Spinal cord (tissue), 10 donors: ENCODE measurements around the gene FXYD2. TPM values are rescaled to one million over a fixed set of nuclear protein-coding genes. Genes with fewer than 3 reads are reported as not detected.

ENCODE experiments used
- DNase-seq, 6 donors: peaks; one replicate each; pipeline versions ENCODE4 v3.0.0 to v3.0.0-alpha.2; 2013 to 2015; ENCODE audit warnings: low spot score in 6 of 6, low read depth in 4 of 6
- H3K27ac ChIP-seq: one replicate; pipeline ENCODE4 v1.5.1; 2013; ENCODE audit warnings: low read depth, low read length, control low read depth
- H3K27me3 ChIP-seq: one replicate; pipeline ENCODE4 v1.6.1; 2013; ENCODE audit warnings: low read length; ENCODE audit not compliant: control insufficient read depth, insufficient read depth
- H3K36me3 ChIP-seq: one replicate; pipeline ENCODE4 v1.6.1; 2013; ENCODE audit warnings: low read length; ENCODE audit not compliant: control insufficient read depth, insufficient read depth
- H3K4me1 ChIP-seq: one replicate; pipeline ENCODE4 v1.6.1; 2013; ENCODE audit warnings: low read length; ENCODE audit not compliant: control insufficient read depth, insufficient read depth
- H3K4me3 ChIP-seq: one replicate; pipeline ENCODE4 v1.5.1; 2013; ENCODE audit warnings: low read depth, low read length, control low read depth
- H3K9me3 ChIP-seq: one replicate; pipeline ENCODE4 v1.6.1; 2013; ENCODE audit warnings: low read length; ENCODE audit not compliant: control insufficient read depth, insufficient read depth
- WGBS: methylation state at CpG from one replicate; pipeline ENCODE4 v1.1.5; 2013; ENCODE audit warnings: missing lambda C conversion rate; ENCODE audit not compliant: insufficient coverage; 5-methylcytosine and 5-hydroxymethylcytosine counted together
- polyA plus RNA-seq, 2 donors: library from polyadenylated mRNA; unstranded; fragments of 120-200 nt; gene quantifications; one replicate each; pipeline ENCODE4 v1.2.1, GENCODE V29; 2013; ENCODE audit not compliant: insufficient read length in 2 of 2
- total RNA-seq, 2 donors: library from RNA; depleted of rRNA in 1 of 2; stranded (reverse); fragments of 120-200 nt in 1 of 2; fragments of >200 nt in 1 of 2; gene quantifications; one replicate each; pipeline versions ENCODE4 v1.2.3 to v1.2.4, GENCODE V29; 2013 to 2014
- donor health status: healthy.

Gene FXYD2
- total and polyA plus RNA-seq, 4 donors = 1.3 to 5.0 (median 3.2) TPM

- H3K4me3 ChIP-seq = no peak overlapping the region
- peaks cover 17% of the 10 kb centered on the region for H3K4me1 ChIP-seq
- DNase-seq = peak in 5 of 6 donors; percentile 51 to 93 (median 69)
- no peaks in the 10 kb centered on the region for H3K27me3 ChIP-seq
- no peaks in the 10 kb centered on the region for H3K9me3 ChIP-seq
- WGBS = 40% methylated on average over 7 of the region's 9 CpGs
- H3K27ac ChIP-seq = no peak overlapping the region
- peaks cover 40% of the 10 kb centered on the region for H3K36me3 ChIP-seq
Observed at GRCh38 chr11:117843666-117844484, 19.3 kb upstream of the FXYD2 start.

GRCh38 chr11:117842131-117842941 lies 17.8 kb upstream of the FXYD2 start:
- no peak overlapping the region for H3K4me3 ChIP-seq
- DNase-seq = no peak
- peaks cover 55% of the 10 kb centered on the region for H3K36me3 ChIP-seq
- peaks cover 22% of the 10 kb centered on the region for H3K4me1 ChIP-seq
- no peaks in the 10 kb centered on the region for H3K27me3 ChIP-seq
- no peak overlapping the region for H3K27ac ChIP-seq
- H3K9me3 ChIP-seq = no peaks in the 10 kb centered on the region
- WGBS = 83% methylated on average over 13 of the region's 16 CpGs

GRCh38 chr11:117841551-117842031 lies 17.0 kb upstream of the FXYD2 start:
- H3K4me1 ChIP-seq = peaks cover 23% of the 10 kb centered on the region
- 96% methylated on average over 5 of the region's 7 CpGs for WGBS
- DNase-seq = no peak
- no peak overlapping the region for H3K27ac ChIP-seq
- peaks cover 60% of the 10 kb centered on the region for H3K36me3 ChIP-seq
- H3K27me3 ChIP-seq = no peaks in the 10 kb centered on the region
- H3K9me3 ChIP-seq = no peaks in the 10 kb centered on the region
- no peak overlapping the region for H3K4me3 ChIP-seq

DNA sequence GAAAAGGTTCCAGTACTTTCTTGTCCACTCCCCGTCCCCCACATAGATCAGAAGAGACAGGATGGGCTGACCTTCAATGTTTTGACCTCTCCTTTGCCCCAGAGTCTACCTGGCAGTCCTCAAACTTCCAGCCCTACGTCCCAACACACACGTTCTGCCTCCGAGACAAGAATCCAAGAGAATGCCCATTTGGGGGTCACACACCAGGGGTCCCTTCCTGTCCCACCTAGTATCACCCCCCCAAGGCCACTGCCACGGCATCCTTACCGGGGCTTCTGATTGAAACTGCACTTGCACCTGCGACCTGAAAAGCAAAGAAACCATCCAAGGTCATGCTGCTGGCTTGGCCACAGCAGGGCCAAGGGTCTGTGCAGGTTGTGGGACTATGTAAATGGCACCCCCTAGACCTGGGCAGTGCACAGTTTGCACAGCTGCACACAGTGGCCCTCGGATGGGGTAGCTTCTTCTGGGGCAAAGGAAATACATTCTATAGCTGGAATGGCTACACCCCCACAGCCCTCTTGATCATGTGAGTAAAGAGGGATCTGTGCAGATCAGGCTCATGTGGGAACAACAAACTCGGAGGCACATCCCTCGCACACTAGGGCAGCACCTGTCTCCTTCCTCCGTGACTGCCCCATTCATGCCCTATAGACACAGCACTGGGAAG lies 16.5 kb upstream of the FXYD2 start:
- no peaks in the 10 kb centered on the region for H3K9me3 ChIP-seq
- H3K36me3 ChIP-seq = peaks cover 60% of the 10 kb centered on the region
- 98% methylated on average over 10 of the region's 11 CpGs for WGBS
- no peaks in the 10 kb centered on the region for H3K27me3 ChIP-seq
- peaks cover 23% of the 10 kb centered on the region for H3K4me1 ChIP-seq
- DNase-seq = no peak
- no peak overlapping the region for H3K27ac ChIP-seq
- no peak overlapping the region for H3K4me3 ChIP-seq

DNA sequence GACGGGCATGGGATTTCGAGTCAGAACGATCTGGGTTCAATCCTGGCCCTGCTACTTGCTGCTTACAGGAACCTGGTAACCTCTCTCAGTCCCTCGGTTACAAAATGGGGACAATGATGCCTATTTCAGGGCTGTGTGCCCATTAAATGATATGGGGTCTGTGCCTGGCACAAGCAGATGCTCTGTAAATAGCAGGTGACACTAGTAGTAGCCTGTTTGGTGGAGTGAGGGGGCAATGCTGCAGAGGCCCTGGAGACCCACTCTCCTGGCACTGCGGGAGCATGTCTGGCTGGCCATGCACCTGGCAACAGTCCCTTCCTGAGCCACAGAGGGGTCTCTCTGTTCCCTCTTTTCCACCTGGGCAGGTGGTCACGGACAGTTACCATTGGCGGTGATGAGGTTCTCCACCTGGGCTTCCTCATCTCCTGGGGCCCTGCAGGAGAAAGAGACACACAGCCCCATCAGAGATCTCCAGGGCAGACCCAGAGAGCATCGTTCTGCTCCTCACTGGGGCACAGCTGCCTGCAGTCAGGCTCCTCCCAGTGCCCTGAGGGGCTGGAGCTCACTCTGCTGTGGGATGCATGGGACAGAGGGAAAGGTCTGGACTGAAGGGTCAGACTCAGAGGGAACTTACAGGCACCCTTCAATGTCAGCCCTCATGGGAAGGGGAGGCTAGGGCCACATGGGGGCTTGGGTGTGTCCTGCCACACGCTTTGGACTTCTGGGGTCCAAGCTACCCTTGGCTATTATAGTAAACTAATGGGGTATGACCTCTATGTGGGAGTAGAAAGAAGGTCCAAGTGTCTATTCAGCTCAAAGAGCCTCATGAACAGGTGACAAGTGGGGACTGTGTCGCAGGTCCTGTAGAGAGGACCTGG lies 15.6 kb upstream of the FXYD2 start:
- H3K36me3 ChIP-seq = peaks cover 61% of the 10 kb centered on the region
- H3K9me3 ChIP-seq = no peaks in the 10 kb centered on the region
- H3K27me3 ChIP-seq = no peaks in the 10 kb centered on the region
- no peak overlapping the region for H3K27ac ChIP-seq
- WGBS = 91% methylated on average over 9 of the region's 10 CpGs
- no peak for DNase-seq
- H3K4me3 ChIP-seq = no peak overlapping the region
- peaks cover 23% of the 10 kb centered on the region for H3K4me1 ChIP-seq

DNA sequence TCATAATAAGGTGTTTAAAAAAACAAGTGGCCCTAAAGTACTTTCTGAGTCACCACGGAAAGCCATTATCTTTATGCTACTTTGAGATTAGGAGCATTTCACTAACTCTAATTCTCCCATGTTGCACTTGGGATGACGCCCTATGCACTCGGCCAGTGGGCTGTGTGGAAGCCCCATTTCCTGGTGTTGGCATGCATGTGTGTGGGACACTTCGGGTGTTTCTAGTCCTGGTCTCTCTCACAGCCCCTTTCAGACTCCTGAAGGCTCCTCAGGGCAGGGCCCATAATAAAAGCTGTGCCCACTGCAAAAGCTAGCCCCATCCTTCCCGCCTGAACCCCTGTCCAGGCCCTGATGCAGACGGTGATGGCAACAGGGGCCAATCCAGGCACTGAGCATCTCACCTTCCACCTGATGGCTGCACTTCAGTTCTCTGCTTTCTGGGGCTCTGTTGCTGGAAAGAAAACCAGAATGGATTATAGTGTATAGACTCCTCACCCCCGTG lies 14.9 kb upstream of the FXYD2 start:
- DNase-seq = no peak
- Histone ChIP-seq H3K9me3 (no peaks in the 10 kb centered on the region), H3K27ac (no peak overlapping the region), H3K4me1 (peaks cover 23% of the 10 kb centered on the region), H3K27me3 (no peaks in the 10 kb centered on the region), H3K4me3 (no peak overlapping the region), H3K36me3 (peaks cover 63% of the 10 kb centered on the region)
- WGBS = 100% methylated on average over 4 of the region's 7 CpGs

GRCh38 chr11:117838901-117839300 lies 14.4 kb upstream of the FXYD2 start:
- H3K27ac ChIP-seq = no peak overlapping the region
- H3K9me3 ChIP-seq = no peaks in the 10 kb centered on the region
- no peak for DNase-seq
- peaks cover 22% of the 10 kb centered on the region for H3K4me1 ChIP-seq
- peaks cover 63% of the 10 kb centered on the region for H3K36me3 ChIP-seq
- no peaks in the 10 kb centered on the region for H3K27me3 ChIP-seq
- H3K4me3 ChIP-seq = no peak overlapping the region
- no CpG with 5 or more reads among the region's 8 CpGs for WGBS

DNA sequence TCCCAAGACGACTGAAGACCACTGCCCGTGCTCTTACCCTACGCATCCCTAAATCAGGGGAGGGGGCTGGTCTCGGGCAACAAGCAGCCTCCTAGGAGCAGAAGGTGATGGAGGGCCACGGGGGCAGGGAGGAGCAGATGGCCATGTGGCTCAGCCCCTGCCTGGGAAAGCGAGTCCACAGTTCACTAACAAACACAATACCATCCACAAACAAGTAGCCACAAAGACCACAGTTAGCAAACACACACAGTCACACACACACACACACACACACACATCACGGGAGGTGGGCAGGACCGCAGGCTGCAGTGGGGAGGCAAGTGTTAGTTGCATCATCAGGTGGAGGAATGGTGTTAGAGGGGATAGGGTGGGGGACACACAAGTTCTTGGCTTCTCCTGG lies 13.2 kb upstream of the FXYD2 start:
- Histone ChIP-seq H3K27ac (no peak overlapping the region), H3K4me3 (no peak overlapping the region), H3K4me1 (peaks cover 22% of the 10 kb centered on the region), H3K9me3 (no peaks in the 10 kb centered on the region), H3K36me3 (peaks cover 62% of the 10 kb centered on the region), H3K27me3 (no peaks in the 10 kb centered on the region)
- whole genome bisulfite sequencing = no CpG with 5 or more reads among the region's 8 CpGs
- no peak for DNase-seq
